Kidney (tissue), 14 donors: ENCODE data around the gene AMD1. TPM values are rescaled to one million over a fixed set of nuclear protein-coding genes. Genes with fewer than 3 reads are reported as not detected.

Experiments
- DNase-seq, 5 donors: peaks; one replicate each; pipeline ENCODE4 v3.0.0-alpha.2; 2013 to 2020
- FAIRE-seq: peaks from 2 replicates; lab custom pipeline; 2012; peaks lifted over from hg19 to GRCh38; lab: Jason Lieb, UNC
- H3K27ac ChIP-seq, 2 donors: one replicate each; pipeline ENCODE4 v1.7.0; 2013; ENCODE audit warnings: low read depth in 2 of 2, low read length in 2 of 2, inconsistent platforms in 1 of 2
- H3K27me3 ChIP-seq: one replicate; pipeline ENCODE4 v1.7.1; 2013; ENCODE audit warnings: low read length, inconsistent platforms; ENCODE audit not compliant: control insufficient read depth, insufficient read depth
- H3K36me3 ChIP-seq, 3 donors: one replicate each; pipeline versions ENCODE4 v1.7.0 to v1.7.1; 2013; ENCODE audit warnings: low read length in 3 of 3, control low read depth in 1 of 3, inconsistent platforms in 1 of 3; ENCODE audit not compliant: insufficient read depth in 3 of 3, control insufficient read depth in 2 of 3
- H3K4me1 ChIP-seq, 3 donors: one replicate each; pipeline versions ENCODE4 v1.7.0 to v1.7.1; 2013; ENCODE audit warnings: low read length in 3 of 3, inconsistent platforms in 1 of 3, low read depth in 1 of 3; ENCODE audit not compliant: control insufficient read depth in 2 of 3, insufficient read depth in 2 of 3
- H3K4me3 ChIP-seq, 3 donors: one replicate each; pipeline versions ENCODE4 v1.7.0 to v1.8.1; 2013; ENCODE audit warnings: low read length in 3 of 3, control low read depth in 1 of 3, inconsistent platforms in 1 of 3
- H3K9ac ChIP-seq, 3 donors: one replicate each; pipeline versions ENCODE4 v1.7.0 to v1.7.1; 2013; ENCODE audit warnings: low read length in 3 of 3, control low read depth in 1 of 3, inconsistent platforms in 1 of 3
- H3K9me3 ChIP-seq, 3 donors: one replicate each; pipeline versions ENCODE4 v1.7.0 to v1.7.1; 2013; ENCODE audit warnings: low read length in 3 of 3, control low read depth in 1 of 3, inconsistent platforms in 1 of 3; ENCODE audit not compliant: control insufficient read depth in 2 of 3, insufficient read depth in 1 of 3
- CTCF ChIP-seq: IDR thresholded peaks from 3 replicates; pipeline ENCODE4 v1.5.1; 2012; ENCODE audit warnings: mild to moderate bottlenecking, moderate library complexity, borderline replicate concordance; ENCODE audit not compliant: insufficient read depth; ENCODE audit errors: extremely low read depth
- intact Hi-C: fragments of 100-400 bp; cut with DNase I; formaldehyde crosslinking; loops from one replicate; pipeline ENCODE4 v1.11.1; 2022
- polyA plus RNA-seq: library from polyadenylated mRNA; stranded (reverse); fragments of 350-450 nt; fragmentation: Illumina TruSeq; extraction: RNeasy Lipid Tissue Mini Kit (QIAGEN cat#74804); gene quantifications from one replicate; pipeline ENCODE4 v1.2.3, GENCODE V29; 2014; ENCODE audit warnings: low read depth, low replicate concordance; ENCODE audit not compliant: insufficient read depth
- total RNA-seq: library from RNA; stranded (reverse); fragmentation: NEBNext Ultra II Directional; extraction: Animal tissue kit (Norgen Biotek cat#: 25700); gene quantifications from one replicate; pipeline ENCODE4 v1.2.1, GENCODE V29; 2021
- donor health status: control.
- donor health status: control.
- donor health status: control.
- donor health status: control.
- donor health status: control.
- donor health status: DM: yes; HTN: yes; CAD: no.
- donor health status: Normal renal cell carcinoma (clear cell type).

AMD1 gene
- total and polyA plus RNA-seq, 2 donors from 2014 or later = 32.8 to 72.3 TPM

- no peaks in the 10 kb centered on the region for H3K27me3 ChIP-seq
- TF ChIP-seq CTCF = no peak
- intact Hi-C loops = no loop called here
- H3K4me1 ChIP-seq = no peaks in the 10 kb centered on the region
- no peak overlapping the region for H3K9ac ChIP-seq
- DNase-seq (no peak), FAIRE-seq (no peak)
- no peaks in the 10 kb centered on the region for H3K9me3 ChIP-seq
- H3K4me3 ChIP-seq = no peak overlapping the region
- no peak overlapping the region for H3K27ac ChIP-seq
- no peaks in the 10 kb centered on the region for H3K36me3 ChIP-seq
These were observed 33.3 kb upstream of the AMD1 start for GRCh38 chr6:110841266-110841665.

GRCh38 chr6:110849781-110850180, 24.8 kb upstream of the AMD1 start:
- DNase-seq = no peak
- Histone ChIP-seq H3K9ac (no peak overlapping the region), H3K9me3 (no peaks in the 10 kb centered on the region), H3K36me3 (no peaks in the 10 kb centered on the region), H3K4me3 (no peak overlapping the region), H3K27me3 (no peaks in the 10 kb centered on the region), H3K4me1 (no peaks in the 10 kb centered on the region), H3K27ac (no peak overlapping the region)
- TF ChIP-seq CTCF = no peak
- intact Hi-C loops = no loop called here
- no peak for FAIRE-seq

- FAIRE-seq (no peak), DNase-seq (no peak)
- H3K27ac ChIP-seq = no peak overlapping the region
- H3K4me3 ChIP-seq = no peak overlapping the region
- no peaks in the 10 kb centered on the region for H3K9me3 ChIP-seq
- H3K4me1 ChIP-seq = no peaks in the 10 kb centered on the region
- H3K9ac ChIP-seq = no peak overlapping the region
- no peaks in the 10 kb centered on the region for H3K27me3 ChIP-seq
- H3K36me3 ChIP-seq = no peaks in the 10 kb centered on the region
- intact Hi-C loops = no loop called here
- TF ChIP-seq CTCF = no peak
These were observed 21.8 kb upstream of the AMD1 start for GRCh38 chr6:110852773-110853172.
